Measurements from ENCODE around the gene WDR1.

DNA sequence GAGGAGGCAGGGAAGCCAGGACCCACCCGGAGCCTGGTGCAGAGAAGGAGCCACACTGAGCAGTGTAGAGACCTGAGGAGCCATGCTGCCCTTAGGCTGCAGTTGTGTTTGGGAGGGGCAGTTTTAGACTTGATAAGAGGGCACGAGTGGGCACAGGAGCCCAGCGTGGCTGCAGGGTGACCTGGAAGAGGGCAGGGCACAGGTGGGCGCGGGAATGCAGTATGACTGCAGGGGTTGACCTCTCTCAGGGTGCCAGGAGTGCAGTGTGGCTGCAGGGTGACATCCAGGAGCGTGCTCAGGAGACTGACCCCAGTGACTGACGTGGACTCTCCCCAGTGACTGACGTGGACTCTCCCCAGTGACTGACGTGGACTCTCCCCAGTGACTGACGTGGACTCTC, 14.6 kb upstream of the WDR1 start:
- TF ChIP-seq EZH2phosphoT487 (IDR thresholded peaks at IDR 0.05; ENCODE audit: low read depth): no peak
- TF ChIP-seq, protein P1, sequence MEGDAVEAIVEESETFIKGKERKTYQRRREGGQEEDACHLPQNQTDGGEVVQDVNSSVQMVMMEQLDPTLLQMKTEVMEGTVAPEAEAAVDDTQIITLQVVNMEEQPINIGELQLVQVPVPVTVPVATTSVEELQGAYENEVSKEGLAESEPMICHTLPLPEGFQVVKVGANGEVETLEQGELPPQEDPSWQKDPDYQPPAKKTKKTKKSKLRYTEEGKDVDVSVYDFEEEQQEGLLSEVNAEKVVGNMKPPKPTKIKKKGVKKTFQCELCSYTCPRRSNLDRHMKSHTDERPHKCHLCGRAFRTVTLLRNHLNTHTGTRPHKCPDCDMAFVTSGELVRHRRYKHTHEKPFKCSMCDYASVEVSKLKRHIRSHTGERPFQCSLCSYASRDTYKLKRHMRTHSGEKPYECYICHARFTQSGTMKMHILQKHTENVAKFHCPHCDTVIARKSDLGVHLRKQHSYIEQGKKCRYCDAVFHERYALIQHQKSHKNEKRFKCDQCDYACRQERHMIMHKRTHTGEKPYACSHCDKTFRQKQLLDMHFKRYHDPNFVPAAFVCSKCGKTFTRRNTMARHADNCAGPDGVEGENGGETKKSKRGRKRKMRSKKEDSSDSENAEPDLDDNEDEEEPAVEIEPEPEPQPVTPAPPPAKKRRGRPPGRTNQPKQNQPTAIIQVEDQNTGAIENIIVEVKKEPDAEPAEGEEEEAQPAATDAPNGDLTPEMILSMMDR (IDR thresholded peaks at IDR 0.05; ENCODE audit: low read depth, low read length): no peak
